HG03139 (cell line): ENCODE data around the gene USP22.

ENCODE experiments used
- ATAC-seq: cut with Tn5 transposase; IDR thresholded peaks from one replicate; pipeline ENCODE4 v1.9.1; 2021; ENCODE audit not compliant: unreplicated experiment

The USP22 gene

GRCh38 chr17:21021208-21021803 is 21.5 kb downstream of the USP22 start:
- no peak for ATAC-seq

GRCh38 chr17:21020622-21021021 is 22.2 kb downstream of the USP22 start:
- no peak for ATAC-seq

GRCh38 chr17:21019976-21020586 is 22.7 kb downstream of the USP22 start:
- no peak for ATAC-seq

GRCh38 chr17:21018894-21019293 is 23.9 kb downstream of the USP22 start:
- ATAC-seq, result no peak

- no peak for ATAC-seq
These were observed 24.9 kb downstream of the USP22 start for GRCh38 chr17:21017861-21018260.

- no peak for ATAC-seq
These were observed 25.6 kb downstream of the USP22 start for GRCh38 chr17:21017256-21017655.

- no peak for ATAC-seq
These were observed 26.0 kb downstream of the USP22 start for GRCh38 chr17:21016826-21017225.

- no peak for ATAC-seq
These were observed 27.2 kb downstream of the USP22 start for GRCh38 chr17:21015564-21015963.

GRCh38 chr17:21014498-21014897 is 28.3 kb downstream of the USP22 start:
- ATAC-seq, result no peak

GRCh38 chr17:21013983-21014382 is 28.8 kb downstream of the USP22 start:
- no peak for ATAC-seq

- ATAC-seq, result no peak
These were observed 30.1 kb downstream of the USP22 start for GRCh38 chr17:21012736-21013135.

- ATAC-seq, result no peak
These were observed 31.9 kb downstream of the USP22 start for GRCh38 chr17:21010705-21011596.

GRCh38 chr17:21008992-21009671 is 33.7 kb downstream of the USP22 start:
- ATAC-seq, result no peak

GRCh38 chr17:21008160-21008915 is 34.5 kb downstream of the USP22 start:
- no peak for ATAC-seq

- ATAC-seq, result no peak
These were observed 35.2 kb downstream of the USP22 start for GRCh38 chr17:21007646-21008045.

- no peak for ATAC-seq
These were observed 37.0 kb downstream of the USP22 start for GRCh38 chr17:21005803-21006202.

GRCh38 chr17:21005367-21005766 is 37.4 kb downstream of the USP22 start:
- ATAC-seq, result no peak

GRCh38 chr17:21004016-21004930 is 38.5 kb downstream of the USP22 start:
- no peak for ATAC-seq

- no peak for ATAC-seq
These were observed 39.7 kb downstream of the USP22 start for GRCh38 chr17:21003007-21003621.
